H1 (cell line): Measurements from ENCODE around the gene NDUFA12. TPM values are rescaled to one million over a fixed set of nuclear protein-coding genes. Genes with fewer than 3 reads are reported as not detected.

Source experiments
- CTCF ChIA-PET: fragments of 300-600 bp; sonication (Branson Sonifier 250); formaldehyde crosslinking; loops from one replicate; lab custom pipeline; 2021; ENCODE audit not compliant: partially characterized antibody; lab: Charles Lee
- POLR2A ChIA-PET: fragments of 300-600 bp; sonication (Branson Sonifier 250); formaldehyde crosslinking; loops from one replicate; lab custom pipeline; 2021; ENCODE audit warnings: inconsistent platforms; ENCODE audit not compliant: partially characterized antibody; lab: Charles Lee
- DNase-seq, 2 experiments: peaks; one replicate each; pipeline versions ENCODE4 v3.0.0 to v3.0.0-alpha.2; 2010 to 2022; ENCODE audit warnings: low spot score in 2 of 2, low read depth in 1 of 2, mixed read lengths in 1 of 2
- FAIRE-seq: peaks from 2 replicates; lab custom pipeline; 2011; peaks lifted over from hg19 to GRCh38; lab: Jason Lieb, UNC
- H2AFZ ChIP-seq: 2 replicates; pipeline ENCODE4 v1.8.1; 2012; ENCODE audit warnings: low read length, inconsistent platforms
- H2AK5ac ChIP-seq: 2 replicates; pipeline ENCODE4 v1.6.1; 2013; ENCODE audit warnings: low read depth, low read length
- H2BK120ac ChIP-seq: replicated peaks from 2 replicates; pipeline ENCODE3; 2013; ENCODE audit warnings: low read depth, low read length, inconsistent platforms
- H2BK12ac ChIP-seq: 2 replicates; pipeline ENCODE4 v1.6.1; 2013; ENCODE audit warnings: low read depth, low read length
- H2BK15ac ChIP-seq: 2 replicates; pipeline ENCODE4 v1.6.1; 2013; ENCODE audit warnings: low read length
- H2BK20ac ChIP-seq: 2 replicates; pipeline ENCODE4 v1.6.1; 2013; ENCODE audit warnings: low read length
- H2BK5ac ChIP-seq: 2 replicates; pipeline ENCODE4 v1.6.1; 2013; ENCODE audit warnings: low read depth, low read length
- H3K14ac ChIP-seq: 2 replicates; pipeline ENCODE4 v1.6.1; 2013; ENCODE audit warnings: inconsistent platforms; ENCODE audit not compliant: insufficient read length
- H3K18ac ChIP-seq: 2 replicates; pipeline ENCODE4 v1.6.1; 2013; ENCODE audit warnings: low read length; ENCODE audit errors: extremely low read depth
- H3K23ac ChIP-seq: 2 replicates; pipeline ENCODE4 v1.6.1; 2013; ENCODE audit warnings: inconsistent platforms; ENCODE audit not compliant: insufficient read length
- H3K23me2 ChIP-seq: 2 replicates; pipeline ENCODE4 v1.6.1; 2013; ENCODE audit warnings: low read depth, low read length
- H3K27ac ChIP-seq: 2 replicates; pipeline ENCODE4 v1.6.1; 2011; ENCODE audit warnings: low read depth, low read length, inconsistent platforms
- H3K27me3 ChIP-seq, 4 experiments: replicated peaks in 1 of 4; 1 replicate in 1 of 4; 2 replicates in 3 of 4; pipeline versions ENCODE4 v1.6.1 to v1.8.1; 2011 to 2013; ENCODE audit warnings: low read length in 3 of 4, mild to moderate bottlenecking in 3 of 4, inconsistent platforms in 2 of 4, mixed read lengths in 2 of 4, moderate library complexity in 1 of 4; ENCODE audit not compliant: control insufficient read depth in 3 of 4, insufficient read depth in 3 of 4; ENCODE audit errors: extremely low read depth in 1 of 4
- H3K36me3 ChIP-seq, 4 experiments: 2 replicates each; pipeline versions ENCODE4 v1.6.1 to v1.8.1; 2011 to 2013; ENCODE audit warnings: mild to moderate bottlenecking in 4 of 4, low read length in 3 of 4, moderate library complexity in 2 of 4, control low read depth in 1 of 4, inconsistent platforms in 1 of 4; ENCODE audit not compliant: insufficient read depth in 4 of 4, control insufficient read depth in 2 of 4
- H3K4ac ChIP-seq: replicated peaks from 2 replicates; pipeline ENCODE3; 2013; ENCODE audit warnings: low read length, low read depth, mixed read lengths, inconsistent platforms; ENCODE audit not compliant: insufficient read length
- H3K4me1 ChIP-seq, 4 experiments: replicated peaks in 1 of 4; 1 replicate in 1 of 4; 2 replicates in 3 of 4; pipeline versions ENCODE4 v1.6.1 to v1.8.1; 2011 to 2013; ENCODE audit warnings: low read length in 3 of 4, inconsistent platforms in 2 of 4, mixed read lengths in 1 of 4; ENCODE audit not compliant: insufficient read depth in 4 of 4, control insufficient read depth in 3 of 4
- H3K4me2 ChIP-seq, 2 experiments: 2 replicates each; pipeline versions ENCODE4 v1.6.1 to v1.8.1; 2011 to 2013; ENCODE audit warnings: low read depth in 2 of 2, low read length in 2 of 2, control low read depth in 1 of 2, inconsistent platforms in 1 of 2, mild to moderate bottlenecking in 1 of 2; ENCODE audit not compliant: insufficient read depth in 1 of 2
- H3K4me3 ChIP-seq, 4 experiments: fragments of 200-600, 300-600 bp in 1 of 4; sonication (generic), shearing (Covaris generic), sonication (Bioruptor Twin) in 1 of 4; 2 replicates each; pipeline versions ENCODE4 v1.5.1 to v1.8.1; 2011 to 2016; ENCODE audit warnings: low read length in 4 of 4, low read depth in 3 of 4, control low read depth in 2 of 4, inconsistent platforms in 2 of 4, mild to moderate bottlenecking in 2 of 4, mixed read lengths in 1 of 4, moderate library complexity in 1 of 4; ENCODE audit not compliant: insufficient read depth in 2 of 4; ENCODE audit errors: extremely low read depth in 1 of 4
- H3K56ac ChIP-seq: replicated peaks from 2 replicates; pipeline ENCODE3; 2013; ENCODE audit warnings: low read depth, mild to moderate bottlenecking, mixed read lengths, low read length, inconsistent platforms; ENCODE audit not compliant: insufficient read length
- H3K79me1 ChIP-seq: 2 replicates; pipeline ENCODE4 v1.6.1; 2013; ENCODE audit warnings: low read depth, low read length, control low read depth
- H3K79me2 ChIP-seq, 2 experiments: 2 replicates each; pipeline versions ENCODE4 v1.6.1 to v1.8.1; 2012 to 2013; ENCODE audit warnings: low read length in 2 of 2, mild to moderate bottlenecking in 2 of 2, inconsistent platforms in 1 of 2; ENCODE audit not compliant: insufficient read depth in 2 of 2, control insufficient read depth in 1 of 2
- H3K9ac ChIP-seq, 4 experiments: replicated peaks in 1 of 4; 1 replicate in 1 of 4; 2 replicates in 3 of 4; pipeline versions ENCODE4 v1.6.1 to v1.8.1; 2011 to 2013; ENCODE audit warnings: low read depth in 3 of 4, low read length in 3 of 4, control low read depth in 2 of 4, mild to moderate bottlenecking in 2 of 4, moderate library complexity in 2 of 4, inconsistent platforms in 1 of 4; ENCODE audit errors: extremely low read depth in 1 of 4
- H3K9me3 ChIP-seq, 2 experiments: 2 replicates each; pipeline versions ENCODE4 v1.6.1 to v1.8.1; 2012 to 2013; ENCODE audit warnings: mild to moderate bottlenecking in 2 of 2, moderate library complexity in 2 of 2, control low read depth in 1 of 2, inconsistent platforms in 1 of 2, low read depth in 1 of 2, low read length in 1 of 2, mixed read lengths in 1 of 2; ENCODE audit not compliant: insufficient read depth in 2 of 2
- H4K20me1 ChIP-seq, 2 experiments: replicated peaks in 1 of 2; 2 replicates each; pipeline versions ENCODE3 to v1.8.1; 2011 to 2013; ENCODE audit warnings: inconsistent platforms in 2 of 2, low read length in 2 of 2, mild to moderate bottlenecking in 1 of 2; ENCODE audit not compliant: insufficient read depth in 2 of 2, control insufficient read depth in 1 of 2
- H4K5ac ChIP-seq: 2 replicates; pipeline ENCODE4 v1.6.1; 2013; ENCODE audit warnings: low read length, low read depth, mixed read lengths, inconsistent platforms; ENCODE audit not compliant: insufficient read length
- H4K8ac ChIP-seq: 2 replicates; pipeline ENCODE4 v1.8.0; 2013; ENCODE audit warnings: mild to moderate bottlenecking, moderate library complexity, low read length, inconsistent platforms; ENCODE audit not compliant: insufficient read depth; ENCODE audit errors: extremely low read depth
- H4K91ac ChIP-seq: replicated peaks from 2 replicates; pipeline ENCODE3; 2013; ENCODE audit warnings: low read length, mixed read lengths, inconsistent platforms; ENCODE audit not compliant: insufficient read length
- BRCA1 ChIP-seq: IDR thresholded peaks from 2 replicates; pipeline ENCODE4 v1.6.1; 2012; ENCODE audit warnings: low read depth, low read length, improper control_type of control experiment
- CEBPB ChIP-seq: IDR thresholded peaks from 2 replicates; pipeline ENCODE4 v1.6.1; 2012; ENCODE audit warnings: low read depth, low read length
- WGBS, 2 experiments: shearing (Covaris generic) in 1 of 2; methylation state at CpG; one replicate each; pipeline versions ENCODE4 v1.1.6 to v1.1.7; 2013 to 2015; ENCODE audit warnings: low lambda C conversion rate in 2 of 2, mixed read lengths in 2 of 2, inconsistent platforms in 1 of 2, low coverage in 1 of 2, missing lambda C conversion rate in 1 of 2; ENCODE audit not compliant: insufficient replicate concordance in 2 of 2, insufficient coverage in 1 of 2, insufficient read length in 1 of 2; ENCODE audit errors: extremely low coverage in 1 of 2, missing lambda C conversion rate in 1 of 2; 5-methylcytosine and 5-hydroxymethylcytosine counted together
- polyA plus RNA-seq, 7 experiments: library from polyadenylated mRNA; depleted of rRNA in 3 of 7; stranded (reverse) in 5 of 7; unstranded in 2 of 7; fragments of >200 nt in 5 of 7; fragments of 200-250 nt in 2 of 7; gene quantifications; 1 replicate in 5 of 7; 2 replicates in 1 of 7; 4 replicates in 1 of 7; pipeline versions ENCODE4 v1.2.1 to v1.2.3, GENCODE V29; 2011 to 2013; ENCODE audit warnings: missing spikeins in 2 of 7, mixed read lengths in 2 of 7
- total RNA-seq: library from RNA; stranded (reverse); fragmentation: NEBNext Ultra II Directional; extraction: Animal tissue kit (Norgen Biotek cat#: 25700); gene quantifications from 2 replicates; pipeline ENCODE4 v1.2.1, GENCODE V29; 2021

Gene NDUFA12
- total and polyA plus RNA-seq, 2 of the 8 experiments (the other 6 are each of a cell fraction or from before 2014, with no cell fraction given), result 98.1 to 157 TPM

DNA sequence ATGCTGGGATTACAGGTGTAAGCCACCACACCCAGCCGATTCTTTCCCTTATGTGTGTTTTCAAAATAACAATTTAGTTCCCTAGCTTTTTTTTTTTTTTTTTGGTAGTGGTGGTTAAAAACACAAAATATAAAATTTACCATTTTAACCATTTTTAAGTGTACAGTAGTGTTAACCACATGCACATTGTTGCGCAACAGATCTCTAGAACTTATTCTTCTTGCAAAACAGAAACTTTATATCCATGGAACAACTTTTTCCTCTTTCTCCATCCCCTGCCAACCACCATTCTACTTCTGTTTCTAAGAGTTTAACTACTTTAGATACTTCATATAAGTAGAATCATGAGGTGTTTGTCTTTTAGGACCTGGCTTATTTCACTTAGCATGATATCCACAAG, 1.1 kb upstream of the NDUFA12 start:
- no peaks in the 10 kb centered on the region for H3K79me1 ChIP-seq
- H3K18ac ChIP-seq, result no peak overlapping the region
- ChIA-PET POLR2A (interaction anchor here (0.6 to 2.0 kb wide), 5 partner anchors 15 to 287 kb away, joined by 3 to 17 read pairs (median 3); no protein-coding TSS in a partner anchor), CTCF (interaction anchor here (0.6 kb wide), 2 partner anchors 106 to 223 kb away, joined by 3 read pairs; no protein-coding TSS in a partner anchor)
- no peak overlapping the region for H3K14ac ChIP-seq
- H3K36me3 ChIP-seq, result 0 out of 8 replicates have a peak, but pooled peaks cover 0 to 4% (median 0%) of the 10 kb centered on the region in 4 experiments
- DNase-seq (no peak), FAIRE-seq (no peak)
- H3K27me3 ChIP-seq, result no peaks in the 10 kb centered on the region
- H4K20me1 ChIP-seq, result no peaks in the 10 kb centered on the region
- H4K8ac ChIP-seq, result no peak overlapping the region
- H2BK20ac ChIP-seq, result no peak overlapping the region
- WGBS, 2 experiments, result 88% methylated on average over 2 of the region's 2 CpGs; no CpG with 5 or more reads in 1 of the 2 experiments
- H4K91ac ChIP-seq, result no peak overlapping the region
- H2BK120ac ChIP-seq, result no peak overlapping the region
- no peak overlapping the region for H2BK5ac ChIP-seq
- no peak overlapping the region for H2AFZ ChIP-seq
- H3K4ac ChIP-seq, result no peak overlapping the region
- no peak overlapping the region for H3K27ac ChIP-seq
- H3K9ac ChIP-seq, result no peak overlapping the region
- no peaks in the 10 kb centered on the region for H3K4me1 ChIP-seq
- H2AK5ac ChIP-seq, result no peak overlapping the region
- no peak overlapping the region for H3K4me2 ChIP-seq
- H3K9me3 ChIP-seq, result peaks cover 0 to 2% of the 10 kb centered on the region in 2 experiments; a peak in 1 of 4 replicates
- H3K4me3 ChIP-seq, result no peak overlapping the region
- no peak overlapping the region for H4K5ac ChIP-seq
- H3K23me2 ChIP-seq, result no peaks in the 10 kb centered on the region
- no peak overlapping the region for H3K23ac ChIP-seq
- H3K56ac ChIP-seq, result no peak overlapping the region
- peak; percentile 75 for TF ChIP-seq CEBPB
- no peak for TF ChIP-seq BRCA1
- H2BK15ac ChIP-seq, result no peak overlapping the region
- peaks cover 0 to 10% of the 10 kb centered on the region in 2 experiments; a peak in 2 of 4 replicates for H3K79me2 ChIP-seq
- H2BK12ac ChIP-seq, result no peak overlapping the region
